HepG2 (cell line): Measurements from ENCODE around the gene PROX1. TPM values are rescaled to one million over a fixed set of nuclear protein-coding genes. Genes with fewer than 3 reads are reported as not detected.

ENCODE experiments used
- AGO2 ChIP-seq: fragments of 200-400 bp; formaldehyde crosslinking; optimal IDR thresholded peaks from 2 replicates; pipeline ENCODE3; 2017; ENCODE audit warnings: mild to moderate bottlenecking, low read depth, low read length, moderate library complexity
- CREM ChIP-seq, 2 experiments: sonication (generic) in 1 of 2; formaldehyde crosslinking in 1 of 2; IDR thresholded peaks; 2 replicates each; pipeline versions ENCODE4 v1.4.0 to v1.6.1; 2016 to 2020; ENCODE audit warnings: antibody characterized with exemption in 1 of 2, mild to moderate bottlenecking in 1 of 2, missing genetic modification reagents in 1 of 2
- FLYWCH1 ChIP-seq: sonication (generic); formaldehyde crosslinking; IDR thresholded peaks from 2 replicates; pipeline ENCODE4 v1.8.1; 2023; ENCODE audit warnings: mild to moderate bottlenecking, missing genetic modification reagents
- RELA ChIP-seq: sonication (generic); formaldehyde crosslinking; IDR thresholded peaks from 2 replicates; pipeline ENCODE4 v1.4.0; 2020; ENCODE audit warnings: missing genetic modification reagents
- ZFP90 ChIP-seq: sonication (generic); formaldehyde crosslinking; IDR thresholded peaks from 2 replicates; pipeline ENCODE4 v1.8.0; 2022; ENCODE audit warnings: missing genetic modification reagents, mild to moderate bottlenecking, inconsistent platforms, borderline replicate concordance
- ZNF24 ChIP-seq: fragments of 450-650 bp; IDR thresholded peaks from 2 replicates; pipeline ENCODE4 v1.6.1; 2017; ENCODE audit warnings: antibody characterized with exemption, mild to moderate bottlenecking
- ZNF253 ChIP-seq: sonication (generic); formaldehyde crosslinking; IDR thresholded peaks from 2 replicates; pipeline ENCODE4 v1.8.0; 2022; ENCODE audit warnings: mild to moderate bottlenecking, missing genetic modification reagents, borderline replicate concordance
- ZNF264 ChIP-seq: sonication (generic); formaldehyde crosslinking; IDR thresholded peaks from 2 replicates; pipeline ENCODE4 v1.4.0; 2020; ENCODE audit warnings: missing genetic modification reagents
- ZNF431 ChIP-seq: sonication (generic); formaldehyde crosslinking; IDR thresholded peaks from 2 replicates; pipeline ENCODE4 v1.9.0; 2022; ENCODE audit warnings: missing genetic modification reagents, low read depth, mild to moderate bottlenecking, borderline replicate concordance
- ZNF607 ChIP-seq: sonication (generic); formaldehyde crosslinking; IDR thresholded peaks from 2 replicates; pipeline ENCODE4 v1.5.1; 2020; ENCODE audit warnings: missing genetic modification reagents, mild to moderate bottlenecking, borderline replicate concordance
- ZNF878 ChIP-seq: sonication (generic); formaldehyde crosslinking; IDR thresholded peaks from 2 replicates; pipeline ENCODE4 v1.8.1; 2023; ENCODE audit warnings: mild to moderate bottlenecking, missing genetic modification reagents, moderate library complexity
- ZSCAN29 ChIP-seq: sonication (generic); formaldehyde crosslinking; conservative IDR thresholded peaks from 2 replicates; pipeline ENCODE4 v1.4.0; 2020; ENCODE audit warnings: mild to moderate bottlenecking, missing genetic modification reagents
- polyA plus RNA-seq, 8 experiments: library from polyadenylated mRNA; depleted of rRNA in 3 of 8; stranded (reverse) in 7 of 8; unstranded in 1 of 8; fragments of >200 nt; fragmentation: Illumina TruSeq in 4 of 8; extraction: Trizol in 4 of 8; gene quantifications; 2 replicates each; pipeline versions ENCODE4 v1.2.1 to v1.2.3, GENCODE V29; 2011 to 2016; ENCODE audit warnings: low read depth in 4 of 8, missing spikeins in 1 of 8, mixed read lengths in 1 of 8; ENCODE audit not compliant: insufficient read depth in 1 of 8
- total RNA-seq, 5 experiments: library from RNA; depleted of rRNA; stranded (reverse); fragments of >200 nt; fragmentation: Illumina TruSeq; extraction: Trizol; gene quantifications; 2 replicates each; pipeline ENCODE4 v1.2.3, GENCODE V29; 2016; ENCODE audit warnings: low read depth in 1 of 5
- TF ChIP-seq, protein P1 (sequence below): IDR thresholded peaks from 2 replicates; pipeline ENCODE4 v1.6.1; 2012; ENCODE audit warnings: low read depth, low read length, improper control_type of control experiment
- TF ChIP-seq, protein P2 (sequence below): IDR thresholded peaks from 2 replicates; pipeline ENCODE4 v1.4.0; 2020; ENCODE audit warnings: mild to moderate bottlenecking, missing genetic modification reagents
- TF ChIP-seq, protein P3 (sequence below): sonication (generic); formaldehyde crosslinking; IDR thresholded peaks from 2 replicates; pipeline ENCODE4 v1.4.0; 2020; ENCODE audit warnings: mild to moderate bottlenecking, missing genetic modification reagents
- TF ChIP-seq, protein P4 (sequence below): sonication (generic); formaldehyde crosslinking; IDR thresholded peaks from 2 replicates; pipeline ENCODE4 v1.8.0; 2022; ENCODE audit warnings: missing genetic modification reagents, mild to moderate bottlenecking, inconsistent platforms, borderline replicate concordance
- TF ChIP-seq, protein P5 (sequence below), 2 experiments: sonication (generic) in 1 of 2; formaldehyde crosslinking in 1 of 2; IDR thresholded peaks; 2 replicates each; pipeline versions ENCODE4 v1.5.1 to v1.6.1; 2011 to 2020; ENCODE audit warnings: borderline replicate concordance in 1 of 2, low read depth in 1 of 2, low read length in 1 of 2, mild to moderate bottlenecking in 1 of 2, missing genetic modification reagents in 1 of 2, moderate library complexity in 1 of 2

PROX1 gene
- total and polyA plus RNA-seq, 2 of the 13 experiments (the other 11 are each of a cell fraction or from before 2014, with no cell fraction given), result 12.3 to 30.2 TPM

DNA sequence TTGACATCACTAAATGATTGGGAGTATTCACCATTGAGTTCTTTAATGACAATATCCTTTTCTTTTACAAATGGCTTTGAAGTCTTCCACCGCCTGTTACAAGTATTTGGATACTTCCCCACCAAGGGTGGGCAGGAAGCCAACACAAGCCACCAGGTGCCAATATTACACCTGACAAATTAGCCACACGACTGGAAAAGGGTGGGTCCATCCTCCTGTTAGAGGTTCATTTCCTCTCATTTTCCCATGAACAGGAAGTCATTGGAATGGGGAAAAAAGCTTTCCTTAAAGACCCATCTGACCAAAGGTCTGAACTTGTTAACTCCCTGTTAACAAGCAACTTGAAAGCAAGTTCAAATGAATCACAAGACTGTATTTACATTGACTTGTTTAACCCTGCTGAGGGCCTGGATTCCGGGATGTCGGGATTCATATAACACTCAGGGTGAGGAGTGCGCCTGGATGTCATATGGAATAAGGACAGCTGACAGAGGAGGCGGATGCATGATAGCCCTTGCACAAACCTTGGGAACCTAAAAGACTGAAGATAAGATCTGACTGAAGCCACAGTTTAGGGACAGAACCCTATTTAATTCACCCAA lies 40.5 kb upstream of the PROX1 start (continued):
- no peak for TF ChIP-seq ZNF431 (CRISPR knock-in tag)
- no peak for TF ChIP-seq ZNF253 (CRISPR knock-in tag)
- TF ChIP-seq, protein P1, sequence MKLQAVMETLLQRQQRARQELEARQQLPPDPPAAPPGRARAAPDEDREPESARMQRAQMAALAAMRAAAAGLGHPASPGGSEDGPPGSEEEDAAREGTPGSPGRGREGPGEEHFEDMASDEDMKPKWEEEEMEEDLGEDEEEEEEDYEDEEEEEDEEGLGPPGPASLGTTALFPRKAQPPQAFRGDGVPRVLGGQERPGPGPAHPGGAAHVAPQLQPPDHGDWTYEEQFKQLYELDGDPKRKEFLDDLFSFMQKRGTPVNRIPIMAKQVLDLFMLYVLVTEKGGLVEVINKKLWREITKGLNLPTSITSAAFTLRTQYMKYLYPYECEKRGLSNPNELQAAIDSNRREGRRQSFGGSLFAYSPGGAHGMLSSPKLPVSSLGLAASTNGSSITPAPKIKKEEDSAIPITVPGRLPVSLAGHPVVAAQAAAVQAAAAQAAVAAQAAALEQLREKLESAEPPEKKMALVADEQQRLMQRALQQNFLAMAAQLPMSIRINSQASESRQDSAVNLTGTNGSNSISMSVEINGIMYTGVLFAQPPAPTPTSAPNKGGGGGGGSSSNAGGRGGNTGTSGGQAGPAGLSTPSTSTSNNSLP, result no peak
- TF ChIP-seq ZNF24, result no peak
- TF ChIP-seq ZSCAN29, result no peak
- no peak for TF ChIP-seq AGO2
- TF ChIP-seq, protein P2, sequence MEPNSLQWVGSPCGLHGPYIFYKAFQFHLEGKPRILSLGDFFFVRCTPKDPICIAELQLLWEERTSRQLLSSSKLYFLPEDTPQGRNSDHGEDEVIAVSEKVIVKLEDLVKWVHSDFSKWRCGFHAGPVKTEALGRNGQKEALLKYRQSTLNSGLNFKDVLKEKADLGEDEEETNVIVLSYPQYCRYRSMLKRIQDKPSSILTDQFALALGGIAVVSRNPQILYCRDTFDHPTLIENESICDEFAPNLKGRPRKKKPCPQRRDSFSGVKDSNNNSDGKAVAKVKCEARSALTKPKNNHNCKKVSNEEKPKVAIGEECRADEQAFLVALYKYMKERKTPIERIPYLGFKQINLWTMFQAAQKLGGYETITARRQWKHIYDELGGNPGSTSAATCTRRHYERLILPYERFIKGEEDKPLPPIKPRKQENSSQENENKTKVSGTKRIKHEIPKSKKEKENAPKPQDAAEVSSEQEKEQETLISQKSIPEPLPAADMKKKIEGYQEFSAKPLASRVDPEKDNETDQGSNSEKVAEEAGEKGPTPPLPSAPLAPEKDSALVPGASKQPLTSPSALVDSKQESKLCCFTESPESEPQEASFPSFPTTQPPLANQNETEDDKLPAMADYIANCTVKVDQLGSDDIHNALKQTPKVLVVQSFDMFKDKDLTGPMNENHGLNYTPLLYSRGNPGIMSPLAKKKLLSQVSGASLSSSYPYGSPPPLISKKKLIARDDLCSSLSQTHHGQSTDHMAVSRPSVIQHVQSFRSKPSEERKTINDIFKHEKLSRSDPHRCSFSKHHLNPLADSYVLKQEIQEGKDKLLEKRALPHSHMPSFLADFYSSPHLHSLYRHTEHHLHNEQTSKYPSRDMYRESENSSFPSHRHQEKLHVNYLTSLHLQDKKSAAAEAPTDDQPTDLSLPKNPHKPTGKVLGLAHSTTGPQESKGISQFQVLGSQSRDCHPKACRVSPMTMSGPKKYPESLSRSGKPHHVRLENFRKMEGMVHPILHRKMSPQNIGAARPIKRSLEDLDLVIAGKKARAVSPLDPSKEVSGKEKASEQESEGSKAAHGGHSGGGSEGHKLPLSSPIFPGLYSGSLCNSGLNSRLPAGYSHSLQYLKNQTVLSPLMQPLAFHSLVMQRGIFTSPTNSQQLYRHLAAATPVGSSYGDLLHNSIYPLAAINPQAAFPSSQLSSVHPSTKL (CRISPR knock-in tag), result 0 out of 2 replicates have a peak, but pooled peaks have one; percentile 11
- TF ChIP-seq ZNF878, result no peak
- no peak for TF ChIP-seq RELA (CRISPR knock-in tag)
- TF ChIP-seq, protein P3, sequence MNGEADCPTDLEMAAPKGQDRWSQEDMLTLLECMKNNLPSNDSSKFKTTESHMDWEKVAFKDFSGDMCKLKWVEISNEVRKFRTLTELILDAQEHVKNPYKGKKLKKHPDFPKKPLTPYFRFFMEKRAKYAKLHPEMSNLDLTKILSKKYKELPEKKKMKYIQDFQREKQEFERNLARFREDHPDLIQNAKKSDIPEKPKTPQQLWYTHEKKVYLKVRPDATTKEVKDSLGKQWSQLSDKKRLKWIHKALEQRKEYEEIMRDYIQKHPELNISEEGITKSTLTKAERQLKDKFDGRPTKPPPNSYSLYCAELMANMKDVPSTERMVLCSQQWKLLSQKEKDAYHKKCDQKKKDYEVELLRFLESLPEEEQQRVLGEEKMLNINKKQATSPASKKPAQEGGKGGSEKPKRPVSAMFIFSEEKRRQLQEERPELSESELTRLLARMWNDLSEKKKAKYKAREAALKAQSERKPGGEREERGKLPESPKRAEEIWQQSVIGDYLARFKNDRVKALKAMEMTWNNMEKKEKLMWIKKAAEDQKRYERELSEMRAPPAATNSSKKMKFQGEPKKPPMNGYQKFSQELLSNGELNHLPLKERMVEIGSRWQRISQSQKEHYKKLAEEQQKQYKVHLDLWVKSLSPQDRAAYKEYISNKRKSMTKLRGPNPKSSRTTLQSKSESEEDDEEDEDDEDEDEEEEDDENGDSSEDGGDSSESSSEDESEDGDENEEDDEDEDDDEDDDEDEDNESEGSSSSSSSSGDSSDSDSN, result no peak
- TF ChIP-seq ZFP90 (CRISPR knock-in tag), result no peak
- peak; percentile 31; the same call in 1 of the 2 replicates for TF ChIP-seq CREM (IDR thresholded peaks at IDR 0.05)
- no peak for TF ChIP-seq CREM (CRISPR knock-in tag; IDR thresholded peaks at IDR 0.05)
- TF ChIP-seq FLYWCH1 (CRISPR knock-in tag), result no peak
- TF ChIP-seq ZNF607 (CRISPR knock-in tag), result no peak
- TF ChIP-seq, protein P4, sequence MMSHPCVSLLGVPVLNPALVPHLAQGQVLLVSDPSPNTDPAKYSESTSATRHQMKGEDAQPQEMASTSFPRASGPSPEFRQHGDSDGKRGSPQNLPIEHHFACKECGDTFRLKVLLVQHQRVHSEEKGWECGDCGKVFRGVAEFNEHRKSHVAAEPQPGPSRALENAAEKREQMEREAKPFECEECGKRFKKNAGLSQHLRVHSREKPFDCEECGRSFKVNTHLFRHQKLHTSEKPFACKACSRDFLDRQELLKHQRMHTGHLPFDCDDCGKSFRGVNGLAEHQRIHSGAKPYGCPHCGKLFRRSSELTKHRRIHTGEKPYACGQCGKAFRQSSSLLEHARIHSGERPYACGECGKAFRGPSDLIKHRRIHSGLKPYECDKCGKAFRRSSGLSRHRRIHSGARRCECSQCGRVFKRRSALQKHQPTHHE (CRISPR knock-in tag), result no peak
- TF ChIP-seq, protein P5, sequence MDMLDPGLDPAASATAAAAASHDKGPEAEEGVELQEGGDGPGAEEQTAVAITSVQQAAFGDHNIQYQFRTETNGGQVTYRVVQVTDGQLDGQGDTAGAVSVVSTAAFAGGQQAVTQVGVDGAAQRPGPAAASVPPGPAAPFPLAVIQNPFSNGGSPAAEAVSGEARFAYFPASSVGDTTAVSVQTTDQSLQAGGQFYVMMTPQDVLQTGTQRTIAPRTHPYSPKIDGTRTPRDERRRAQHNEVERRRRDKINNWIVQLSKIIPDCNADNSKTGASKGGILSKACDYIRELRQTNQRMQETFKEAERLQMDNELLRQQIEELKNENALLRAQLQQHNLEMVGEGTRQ (IDR thresholded peaks at IDR 0.05; ENCODE audit: low read depth, low read length), result no peak
- TF ChIP-seq, protein P5 (CRISPR knock-in tag; IDR thresholded peaks at IDR 0.05; ENCODE audit: borderline replicate concordance), result no peak
- TF ChIP-seq ZNF264 (CRISPR knock-in tag), result no peak
